ENCODE measurements around the gene HSDL1.

- TF ChIP-seq TAF1 (IDR thresholded peaks at IDR 0.05; ENCODE audit: low read depth, low read length), result no peak
- TF ChIP-seq POLR2A (IDR thresholded peaks at IDR 0.05; ENCODE audit: low read depth, low read length), result no peak
- TF ChIP-seq POLR2AphosphoS5 (IDR thresholded peaks at IDR 0.05; ENCODE audit: low read depth, low read length), result no peak
- no peak for TF ChIP-seq POU2F2 (IDR thresholded peaks at IDR 0.05; ENCODE audit: low read depth, low read length)
Observed at GRCh38 chr16:84180519-84181140, 35.7 kb upstream of the HSDL1 start.

All from GM12891 (cell line).